HG03280 (cell line): ENCODE measurements around the gene MIXL1.

ENCODE experiments used
- ATAC-seq: cut with Tn5 transposase; IDR thresholded peaks from one replicate; pipeline ENCODE4 v1.9.1; 2021; ENCODE audit warnings: mild to moderate bottlenecking, moderate library complexity; ENCODE audit not compliant: unreplicated experiment

The MIXL1 gene

GRCh38 chr1:226276077-226276682 lies 52.7 kb downstream of the MIXL1 start:
- no peak for ATAC-seq
